NCI-H1092 treated with DMSO at 0.1 percent for 48 hours (cell line): Measurements from ENCODE around the gene TGFBRAP1.

Experiments used
- DNase-seq: peaks from one replicate; lab custom pipeline; 2025; lab: John Stamatoyannopoulos, UW

Gene TGFBRAP1

GRCh38 chr2:105313877-105314276, 15.7 kb downstream of the TGFBRAP1 start:
- no peak for DNase-seq

- DNase-seq: no peak
Measured at GRCh38 chr2:105309147-105309545, 20.4 kb downstream of the TGFBRAP1 start.

DNA sequence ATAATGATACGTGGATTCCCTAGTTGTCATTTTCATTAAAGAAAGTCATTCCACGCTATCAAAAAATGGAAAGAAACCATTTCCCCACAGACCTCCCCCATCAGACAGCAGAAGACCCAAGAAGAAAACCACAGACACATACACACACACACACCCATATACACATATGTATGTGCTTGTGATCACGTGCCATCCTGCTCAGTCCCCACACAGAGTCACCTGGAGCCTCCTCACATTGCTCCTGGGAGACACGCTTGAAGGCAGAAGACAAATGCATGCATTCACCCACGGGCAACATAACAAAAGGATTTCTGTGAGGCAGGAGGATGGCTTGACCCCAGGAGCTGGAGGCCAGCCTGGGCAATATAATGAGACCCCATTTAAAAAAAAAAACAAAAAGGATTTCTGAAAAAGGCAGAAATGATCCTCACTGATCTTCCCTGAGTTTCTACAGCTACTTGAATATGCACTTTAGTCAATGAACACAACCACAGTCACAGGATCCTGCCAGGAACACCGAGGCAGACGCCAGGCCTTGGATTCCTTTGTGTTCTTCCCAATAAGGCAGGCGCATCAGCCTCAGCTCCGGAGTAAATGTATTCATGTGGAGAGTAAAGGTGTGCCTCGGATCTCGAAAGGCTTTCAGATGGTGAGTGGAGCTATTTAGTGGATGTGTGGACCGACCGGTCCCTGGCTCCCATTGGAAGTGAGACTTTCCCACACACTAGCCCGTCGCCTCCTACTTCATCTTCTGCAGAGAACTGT, 21.0 kb downstream of the TGFBRAP1 start:
- DNase-seq: no peak

DNA sequence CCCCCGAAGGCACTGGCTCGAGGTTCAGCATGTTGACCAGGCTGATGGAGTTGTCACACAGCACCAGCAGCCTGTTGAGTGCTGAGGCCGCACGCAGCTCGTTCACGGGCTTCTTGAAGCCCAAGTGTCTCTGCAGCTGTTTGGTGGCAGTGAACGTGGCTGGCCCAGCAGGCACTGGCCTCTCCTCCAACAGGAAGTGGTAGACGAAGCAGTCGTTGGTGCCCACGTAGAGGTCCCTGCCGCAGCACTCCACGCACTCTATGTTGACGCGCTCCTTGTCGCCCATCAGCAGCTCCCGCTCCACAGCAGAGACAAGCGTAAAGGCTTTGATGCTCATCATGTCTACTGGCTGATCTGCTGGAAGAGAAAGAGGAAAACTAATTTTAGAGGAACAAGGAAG, 21.6 kb downstream of the TGFBRAP1 start:
- DNase-seq: no peak

DNA sequence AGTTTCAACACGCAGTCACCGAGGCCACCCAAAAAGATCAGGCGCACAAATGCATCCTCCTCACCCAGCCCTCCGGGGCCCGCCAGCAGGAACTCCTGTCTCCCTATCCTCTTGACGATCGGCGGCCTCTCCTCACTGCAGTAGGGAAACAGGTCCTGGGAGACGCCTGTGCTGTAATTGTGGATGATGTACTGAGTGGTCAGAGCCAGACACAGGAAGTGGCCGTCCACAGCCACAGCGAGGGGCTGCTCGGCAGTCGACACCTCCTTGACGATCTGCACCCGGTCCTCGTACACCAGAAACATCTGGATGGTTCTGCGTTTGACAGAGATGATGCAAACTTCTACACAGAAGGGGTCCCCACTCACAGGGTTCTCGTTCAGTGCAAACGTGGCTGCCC, 22.0 kb downstream of the TGFBRAP1 start:
- no peak for DNase-seq

GRCh38 chr2:105307146-105307545, 22.4 kb downstream of the TGFBRAP1 start:
- no peak for DNase-seq

DNA sequence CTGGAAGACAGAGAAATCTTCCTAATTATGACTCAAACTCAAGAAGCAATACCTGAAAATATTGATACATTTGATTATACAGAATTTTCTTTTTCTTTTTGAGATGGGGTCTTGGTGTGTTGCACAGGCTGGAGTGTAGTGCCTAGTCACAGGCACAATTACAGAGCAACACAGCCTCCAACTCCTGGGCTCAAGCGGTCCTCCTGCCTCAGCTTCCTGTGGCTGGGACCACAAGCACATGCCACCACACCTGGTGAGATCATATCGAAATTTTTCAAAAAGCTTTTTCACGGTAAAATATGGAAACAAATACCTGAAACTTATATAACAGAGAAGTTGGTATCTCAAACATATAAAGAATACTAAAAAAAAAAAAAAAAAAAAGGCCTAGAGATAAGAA, 27.9 kb downstream of the TGFBRAP1 start:
- DNase-seq: no peak

- DNase-seq: no peak
Measured at GRCh38 chr2:105299290-105299689, 30.2 kb downstream of the TGFBRAP1 start.

GRCh38 chr2:105298017-105298416, 31.5 kb downstream of the TGFBRAP1 start:
- DNase-seq: no peak

- no peak for DNase-seq
Measured at GRCh38 chr2:105297216-105297615, 32.3 kb downstream of the TGFBRAP1 start.

DNA sequence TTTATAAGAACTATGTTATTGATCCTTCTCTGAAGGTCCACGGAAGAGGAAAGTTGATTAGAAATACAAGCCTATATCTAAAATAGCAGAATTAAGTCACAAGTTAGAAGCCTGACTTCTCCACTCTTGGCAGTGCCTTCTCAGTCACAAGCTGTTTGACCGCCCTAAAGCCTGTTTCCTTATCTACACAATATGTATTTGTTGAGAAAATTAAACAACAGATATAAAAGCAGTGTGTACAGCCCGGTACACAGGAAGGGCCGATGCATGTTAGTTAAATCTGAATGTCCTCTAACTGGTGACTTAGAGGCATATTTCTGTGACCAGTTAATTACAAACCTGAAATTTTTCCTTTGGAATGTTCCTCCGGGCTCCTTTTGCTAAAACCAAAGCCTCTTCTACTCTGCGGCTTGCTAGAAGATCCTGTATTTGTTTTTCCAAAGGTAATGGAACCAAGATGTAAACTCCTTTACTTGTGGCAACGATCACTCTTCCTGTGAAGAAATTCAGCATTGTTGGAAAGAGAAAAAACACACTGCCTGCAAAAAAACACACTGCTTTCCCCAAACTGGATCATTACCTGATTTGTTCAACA, 33.4 kb downstream of the TGFBRAP1 start:
- no peak for DNase-seq

DNA sequence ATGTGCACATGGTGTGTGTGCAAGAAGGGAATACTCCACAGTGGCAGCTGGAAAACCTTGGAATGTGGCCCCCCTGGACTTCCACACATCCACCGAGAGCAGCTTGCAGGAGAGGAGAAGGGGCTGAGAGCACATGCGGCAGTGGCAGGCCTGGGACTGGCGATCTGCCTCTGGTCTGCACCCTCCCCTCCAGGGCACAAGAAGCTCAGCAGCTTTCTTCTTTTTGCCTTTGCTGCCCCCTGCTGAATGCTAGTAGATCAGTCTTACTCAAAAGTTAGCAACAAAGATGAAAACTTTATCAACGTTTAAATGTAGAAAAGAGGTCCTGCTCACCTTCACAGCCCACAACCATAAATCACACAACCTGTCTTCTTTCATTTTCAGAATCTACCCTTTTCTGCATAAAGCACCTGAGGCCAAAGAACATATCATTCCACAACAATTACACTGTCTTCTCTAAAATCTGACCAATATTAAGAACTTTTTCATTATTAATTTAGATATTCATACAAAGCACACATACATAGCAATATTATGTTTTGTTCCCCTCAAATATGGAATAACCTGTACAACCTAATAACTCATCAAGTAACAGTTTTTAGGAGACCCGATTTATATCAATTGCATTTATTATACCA, 34.6 kb downstream of the TGFBRAP1 start:
- DNase-seq: no peak

DNA sequence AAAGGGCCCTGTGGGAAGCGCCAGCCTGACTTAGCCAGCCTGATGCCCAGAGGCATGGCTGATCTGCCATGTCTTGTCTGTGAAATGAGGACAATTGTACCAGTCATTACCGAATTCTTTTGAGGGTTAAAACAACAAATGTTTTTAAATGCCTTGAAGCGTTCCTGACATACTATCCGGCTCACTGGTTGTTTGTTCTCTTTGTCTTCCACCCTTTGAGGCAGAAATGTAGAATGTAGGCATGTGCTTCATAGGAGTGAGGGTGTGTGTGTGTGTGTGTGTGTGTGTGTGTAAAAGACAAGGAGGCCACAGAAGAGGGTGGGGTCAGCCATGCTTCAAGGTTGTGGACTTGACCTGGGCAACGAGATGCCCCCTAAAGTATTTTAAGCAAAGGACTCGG, 35.5 kb downstream of the TGFBRAP1 start:
- no peak for DNase-seq

- DNase-seq: no peak
Measured at GRCh38 chr2:105291981-105292380, 37.6 kb downstream of the TGFBRAP1 start.

DNA sequence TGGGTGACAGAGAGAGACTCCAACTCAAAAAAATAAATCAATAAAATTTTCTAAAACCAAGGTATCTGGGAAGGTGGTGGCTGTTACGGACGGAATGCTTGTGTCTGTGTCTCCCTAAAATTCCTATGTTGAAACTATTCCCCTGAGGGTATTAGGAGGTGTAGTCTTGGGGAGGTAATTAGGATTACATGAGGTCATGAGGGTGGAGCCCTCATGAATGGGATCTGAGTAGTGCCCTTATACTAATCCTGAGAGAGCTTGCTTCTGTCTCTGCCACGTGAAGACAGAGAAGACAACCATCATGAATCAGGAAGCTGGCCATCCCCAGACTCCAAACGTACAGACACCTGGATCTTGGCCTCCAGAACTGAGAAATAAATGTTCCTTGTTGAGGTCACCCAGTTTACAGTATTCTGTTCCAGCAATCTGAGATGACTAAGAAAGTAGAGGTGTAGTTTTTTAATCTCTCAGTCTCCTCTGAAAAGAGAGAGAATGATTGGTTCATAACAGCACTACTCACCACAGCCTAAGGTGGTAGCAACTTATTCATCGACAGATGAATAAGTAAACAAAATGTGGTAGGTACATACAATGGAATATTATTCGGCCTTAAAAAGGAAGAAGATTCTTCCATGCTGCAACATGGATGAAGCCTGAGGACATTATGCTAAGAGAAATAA, 38.4 kb downstream of the TGFBRAP1 start:
- DNase-seq: no peak

GRCh38 chr2:105288133-105288532, 41.4 kb downstream of the TGFBRAP1 start:
- DNase-seq: no peak

DNA sequence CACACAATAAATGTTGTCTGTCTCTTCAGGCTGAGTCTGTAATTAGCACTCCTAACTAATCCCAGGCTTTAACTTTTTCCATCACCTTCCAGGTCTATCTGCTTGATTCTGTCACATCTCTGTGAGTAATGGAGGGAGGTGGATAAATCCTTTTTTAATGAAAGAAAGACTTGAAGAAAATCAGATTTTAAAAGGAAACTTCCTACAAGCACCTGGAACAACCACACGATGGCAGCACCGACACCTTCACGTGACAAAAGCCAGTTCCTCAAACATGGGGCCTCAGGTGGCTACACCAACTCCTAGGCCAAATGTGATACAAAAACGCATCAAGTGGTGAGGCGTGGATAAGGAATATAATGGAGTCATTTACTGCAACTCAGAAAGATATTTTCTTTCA, 41.8 kb downstream of the TGFBRAP1 start:
- DNase-seq: no peak

- no peak for DNase-seq
Measured at GRCh38 chr2:105283532-105283931, 46.0 kb downstream of the TGFBRAP1 start.

DNA sequence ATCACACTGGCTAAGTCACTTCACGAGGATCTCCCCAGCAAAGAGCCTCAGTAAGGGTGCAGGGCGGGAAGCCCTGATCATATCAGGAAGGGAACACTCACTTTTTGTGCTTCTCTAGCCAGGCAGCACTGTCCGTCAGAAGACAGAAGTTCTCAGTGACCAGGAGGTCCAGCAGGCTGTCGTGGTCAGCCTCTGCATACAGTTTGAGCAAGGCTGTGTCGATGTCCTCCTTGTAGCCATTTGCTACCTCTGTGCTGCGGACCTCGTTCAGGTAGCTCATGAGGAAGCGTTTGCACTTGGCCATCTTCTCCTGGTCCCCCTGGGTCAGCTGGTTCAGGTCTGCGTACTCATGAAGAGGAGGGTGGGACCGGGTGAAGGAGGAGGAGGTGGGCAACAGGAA, 49.3 kb downstream of the TGFBRAP1 start:
- DNase-seq: no peak

DNA sequence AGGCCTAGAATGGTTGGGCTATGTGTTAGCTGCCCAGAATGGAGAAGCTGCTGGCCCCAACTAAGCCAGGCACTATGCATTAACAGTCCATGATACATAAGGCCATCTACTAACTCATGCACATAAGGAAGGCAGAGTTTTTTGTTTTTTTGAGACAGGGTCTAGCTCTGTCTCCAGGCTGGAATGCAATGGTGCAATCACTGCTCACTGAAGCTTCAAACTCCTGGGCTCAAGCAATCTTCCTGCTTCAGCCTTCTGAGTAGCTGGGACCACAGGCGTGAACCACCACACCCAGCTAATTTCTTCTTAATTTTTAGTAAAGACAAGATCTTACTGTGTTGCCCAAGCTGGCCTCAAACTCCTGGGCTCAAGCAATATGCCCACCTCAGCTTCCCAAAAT, 50.4 kb downstream of the TGFBRAP1 start:
- DNase-seq: no peak

DNA sequence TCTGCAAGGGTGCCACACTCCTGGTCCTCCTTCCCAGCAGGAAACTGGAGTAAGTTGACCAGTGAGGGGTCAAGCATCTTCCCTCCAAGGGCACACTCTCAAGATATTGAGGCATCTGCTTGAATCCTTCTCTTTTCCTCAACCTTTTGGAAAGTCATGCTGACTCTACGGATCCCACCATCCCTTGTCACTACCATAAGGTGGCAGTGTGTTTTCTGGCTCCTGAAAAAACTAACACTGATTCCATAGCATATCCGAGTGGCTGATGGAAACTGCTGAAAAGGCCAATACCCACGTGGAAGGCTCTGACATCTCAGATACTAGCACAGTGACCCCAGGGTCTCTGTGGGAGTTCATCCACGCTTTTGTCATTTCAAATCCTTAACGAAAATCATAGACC, 50.9 kb downstream of the TGFBRAP1 start:
- DNase-seq: no peak

DNA sequence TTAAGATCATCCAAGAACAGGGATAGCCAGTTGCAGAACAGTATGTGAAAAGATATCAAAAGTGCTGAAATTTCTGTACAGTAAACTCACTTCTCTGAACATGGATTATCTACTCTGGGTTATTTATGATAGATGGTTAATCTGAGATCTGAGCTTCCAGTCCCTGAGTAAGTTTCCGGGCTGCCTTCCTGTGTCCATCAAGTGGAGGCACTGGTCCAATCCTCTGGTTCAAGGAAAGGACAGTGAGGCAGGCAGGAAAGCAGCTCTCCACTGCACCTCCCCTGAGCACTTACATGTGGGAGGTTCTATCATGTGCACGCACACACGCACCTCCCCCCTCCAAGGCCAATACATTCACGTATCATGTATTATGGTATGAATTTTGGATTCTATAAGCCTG, 55.5 kb downstream of the TGFBRAP1 start:
- DNase-seq: no peak

DNA sequence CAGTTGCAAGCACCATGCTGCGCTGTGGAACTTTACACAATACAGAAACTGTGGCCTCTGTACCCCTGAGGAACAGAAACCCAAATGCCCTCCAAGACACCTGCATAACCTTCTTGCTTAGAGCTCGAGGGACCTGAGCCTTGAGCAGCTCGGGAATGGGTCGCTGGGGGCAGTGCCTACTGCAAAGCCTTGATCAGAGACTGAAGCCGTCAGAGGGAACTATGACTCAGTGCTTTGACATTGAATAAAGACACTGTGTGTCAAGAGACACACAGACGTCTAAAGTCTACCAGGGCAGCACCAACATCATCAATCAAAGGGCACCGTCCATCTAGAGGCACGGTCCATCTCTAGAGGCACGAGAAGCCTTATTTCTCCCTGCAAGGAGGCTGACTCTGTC, 57.4 kb downstream of the TGFBRAP1 start:
- DNase-seq: no peak
